K562 (cell line): ENCODE results near the gene YARS1. TPM values are rescaled to one million over a fixed set of nuclear protein-coding genes. Genes with fewer than 3 reads are reported as not detected.

Experiments used
- ATF1 ChIP-seq, 2 experiments: fragments of 450-650 bp in 1 of 2; IDR thresholded peaks; 2 replicates each; pipeline ENCODE4 v1.6.1; 2016; ENCODE audit warnings: missing compliant biosample characterization in 1 of 2, missing genetic modification characterization in 1 of 2
- BRD4 ChIP-seq: fragments of 200-600 bp; sonication (generic); IDR thresholded peaks from 2 replicates; pipeline ENCODE4 v1.6.1; 2017; ENCODE audit warnings: inconsistent platforms
- HDAC1 ChIP-seq, 2 experiments: fragments of 450-650 bp; IDR thresholded peaks; 2 replicates each; pipeline ENCODE4 v1.6.1; 2016 to 2017; ENCODE audit warnings: inconsistent platforms in 1 of 2, mild to moderate bottlenecking in 1 of 2, moderate library complexity in 1 of 2
- HMGN3 ChIP-seq: IDR thresholded peaks from 2 replicates; pipeline ENCODE4 v1.6.1; 2011; ENCODE audit warnings: borderline replicate concordance, low read depth, mild to moderate bottlenecking, mixed read lengths, low read length; ENCODE audit not compliant: insufficient read length; ENCODE audit errors: extremely low read depth
- MIER1 ChIP-seq: fragments of 450-650 bp; IDR thresholded peaks from 2 replicates; pipeline ENCODE4 v1.6.1; 2016; ENCODE audit warnings: antibody characterized with exemption, mild to moderate bottlenecking, low read depth
- MYNN ChIP-seq, 2 experiments: sonication (generic); formaldehyde crosslinking in 1 of 2; IDR thresholded peaks; 2 replicates each; pipeline versions ENCODE4 v1.5.0 to v1.6.1; 2016 to 2020; ENCODE audit warnings: antibody characterized with exemption in 1 of 2, missing genetic modification reagents in 1 of 2
- PRMT5 ChIP-seq: sonication (generic); formaldehyde crosslinking; IDR thresholded peaks from 2 replicates; pipeline ENCODE4 v1.5.0; 2020; ENCODE audit warnings: missing genetic modification reagents
- RBM25 ChIP-seq: fragments of 200-400 bp; formaldehyde crosslinking; IDR thresholded peaks from 2 replicates; pipeline ENCODE4 v1.6.1; 2018; ENCODE audit warnings: low read length, low read depth, moderate library complexity; ENCODE audit not compliant: severe bottlenecking
- TFAM ChIP-seq: fragments of 250-450 bp; sonication (Bioruptor Pico); conservative IDR thresholded peaks from 2 replicates; pipeline ENCODE4 v1.5.0; 2021; ENCODE audit warnings: mild to moderate bottlenecking, moderate library complexity
- ZKSCAN8 ChIP-seq: fragments of 200-800 bp; sonication (Bioruptor generic); IDR thresholded peaks from 2 replicates; pipeline ENCODE4 v1.6.1; 2016; ENCODE audit warnings: missing genetic modification characterization, missing compliant biosample characterization
- ZNF12 ChIP-seq: sonication (generic); formaldehyde crosslinking; IDR thresholded peaks from 2 replicates; pipeline ENCODE4 v1.4.0; 2020; ENCODE audit warnings: mild to moderate bottlenecking, missing genetic modification reagents
- ZNF146 ChIP-seq: IDR thresholded peaks from one replicate; pipeline ENCODE4 v1.6.1; 2018; ENCODE audit warnings: missing compliant biosample characterization; ENCODE audit not compliant: unreplicated experiment
- polyA plus RNA-seq, 8 experiments: library from polyadenylated mRNA; depleted of rRNA in 4 of 8; stranded (reverse) in 5 of 8; unstranded in 3 of 8; fragments of >200 nt; fragmentation: Nextera tagmentation in 2 of 8; fragmentation: Illumina TruSeq in 1 of 8; extraction: Ambion mirVana in 2 of 8; extraction: Trizol in 1 of 8; gene quantifications; 2 replicates each; pipeline versions ENCODE4 v1.2.1 to v1.2.3, GENCODE V29; 2011 to 2014; ENCODE audit warnings: inconsistent platforms in 1 of 8, missing spikeins in 1 of 8
- total RNA-seq, 7 experiments: library from RNA; depleted of rRNA in 6 of 7; stranded (reverse); fragments of >200 nt in 6 of 7; fragmentation: Illumina TruSeq in 2 of 7; extraction: Trizol in 2 of 7; gene quantifications; 2 replicates each; pipeline versions ENCODE4 v1.2.1 to v1.2.3, GENCODE V29; 2011 to 2021; ENCODE audit warnings: low replicate concordance in 1 of 7
- TF ChIP-seq, protein P1 (sequence below): fragments of 450-650 bp; conservative IDR thresholded peaks from 2 replicates; pipeline ENCODE4 v1.6.1; 2016; ENCODE audit warnings: missing genetic modification characterization, low read depth, mild to moderate bottlenecking, missing compliant biosample characterization, moderate library complexity
- TF ChIP-seq, protein P2 (sequence below): sonication (generic); formaldehyde crosslinking; IDR thresholded peaks from 2 replicates; pipeline ENCODE4 v1.8.0; 2023; ENCODE audit warnings: mild to moderate bottlenecking, missing genetic modification reagents
- TF ChIP-seq, protein P3 (sequence below): fragments of 450-650 bp; formaldehyde crosslinking; IDR thresholded peaks from 2 replicates; pipeline ENCODE4 v1.4.0; 2022; ENCODE audit warnings: missing genetic modification characterization
- TF ChIP-seq, protein P4 (sequence below): fragments of 450-650 bp; IDR thresholded peaks from 2 replicates; pipeline ENCODE4 v1.7.0; 2016; ENCODE audit warnings: borderline replicate concordance

Gene YARS1
- total and polyA plus RNA-seq, 9 of the 15 experiments (the other 6 are each of a cell fraction or from before 2014, with no cell fraction given) = 66.2 to 336 (median 201) TPM

DNA sequence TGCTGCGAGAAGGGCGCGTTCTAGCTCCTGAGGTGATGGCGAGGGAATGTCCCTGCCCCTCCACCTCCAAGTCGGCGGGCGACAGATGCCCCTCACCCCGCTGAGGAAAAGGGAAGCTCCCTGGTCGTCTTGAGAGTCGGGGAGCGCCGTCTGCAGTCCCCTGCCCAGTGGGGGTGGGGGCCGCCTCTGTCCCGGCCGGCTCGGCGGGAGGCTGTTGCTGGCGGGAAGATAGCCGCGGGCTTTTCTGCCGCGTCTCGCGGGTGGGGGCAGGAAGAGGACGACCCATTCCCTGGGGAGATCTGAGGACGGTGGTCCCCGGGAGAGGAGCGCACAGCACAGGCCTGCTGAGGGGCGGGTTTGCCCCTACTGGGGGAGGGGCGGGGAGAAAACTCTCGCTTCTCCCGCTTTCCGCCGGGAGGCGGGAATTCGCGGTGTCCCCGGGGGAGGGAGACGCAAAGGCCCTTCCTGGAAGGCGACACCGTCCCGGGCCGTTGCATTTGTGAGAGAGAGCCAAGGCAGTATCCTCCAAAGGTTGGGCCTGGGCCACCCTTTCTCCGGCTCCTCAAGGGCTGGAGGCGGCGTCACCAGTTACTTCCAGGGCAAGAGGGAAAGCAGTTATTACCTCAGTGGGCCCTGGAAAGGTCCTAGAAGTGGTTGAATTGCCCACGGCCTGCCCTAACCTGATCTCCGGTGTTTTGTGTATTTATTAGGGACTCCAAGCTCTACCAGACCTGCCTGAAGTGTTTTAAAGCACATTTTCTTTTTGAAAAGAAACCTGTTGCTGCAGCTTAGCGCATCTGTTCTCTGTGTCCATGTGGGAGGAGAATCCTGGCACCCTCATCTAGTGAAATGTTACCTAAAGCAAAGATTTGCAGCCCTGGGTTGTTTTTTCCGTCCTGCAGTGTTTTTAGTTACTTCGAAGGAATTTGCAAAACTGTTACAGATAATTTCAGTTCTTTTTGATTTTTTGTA is 943 bp upstream of the YARS1 start (continued):
- TF ChIP-seq ZNF146 (CRISPR knock-in tag) = no peak
- no peak for TF ChIP-seq ATF1 (CRISPR knock-in tag; IDR thresholded peaks at IDR 0.05)
- peak; percentile 10; the same call in 1 of the 2 replicates for TF ChIP-seq ATF1 (tag; IDR thresholded peaks at IDR 0.05)
- TF ChIP-seq MIER1 = no peak
- TF ChIP-seq, protein P1, sequence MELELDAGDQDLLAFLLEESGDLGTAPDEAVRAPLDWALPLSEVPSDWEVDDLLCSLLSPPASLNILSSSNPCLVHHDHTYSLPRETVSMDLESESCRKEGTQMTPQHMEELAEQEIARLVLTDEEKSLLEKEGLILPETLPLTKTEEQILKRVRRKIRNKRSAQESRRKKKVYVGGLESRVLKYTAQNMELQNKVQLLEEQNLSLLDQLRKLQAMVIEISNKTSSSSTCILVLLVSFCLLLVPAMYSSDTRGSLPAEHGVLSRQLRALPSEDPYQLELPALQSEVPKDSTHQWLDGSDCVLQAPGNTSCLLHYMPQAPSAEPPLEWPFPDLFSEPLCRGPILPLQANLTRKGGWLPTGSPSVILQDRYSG = no peak
- TF ChIP-seq ZNF12 = peak; percentile 78; the same call in 1 of the 2 replicates
- TF ChIP-seq, protein P2, sequence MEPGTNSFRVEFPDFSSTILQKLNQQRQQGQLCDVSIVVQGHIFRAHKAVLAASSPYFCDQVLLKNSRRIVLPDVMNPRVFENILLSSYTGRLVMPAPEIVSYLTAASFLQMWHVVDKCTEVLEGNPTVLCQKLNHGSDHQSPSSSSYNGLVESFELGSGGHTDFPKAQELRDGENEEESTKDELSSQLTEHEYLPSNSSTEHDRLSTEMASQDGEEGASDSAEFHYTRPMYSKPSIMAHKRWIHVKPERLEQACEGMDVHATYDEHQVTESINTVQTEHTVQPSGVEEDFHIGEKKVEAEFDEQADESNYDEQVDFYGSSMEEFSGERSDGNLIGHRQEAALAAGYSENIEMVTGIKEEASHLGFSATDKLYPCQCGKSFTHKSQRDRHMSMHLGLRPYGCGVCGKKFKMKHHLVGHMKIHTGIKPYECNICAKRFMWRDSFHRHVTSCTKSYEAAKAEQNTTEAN (CRISPR knock-in tag) = peak; percentile 90; the same call in 1 of the 2 replicates
- TF ChIP-seq RBM25 = no peak
- TF ChIP-seq, protein P3, sequence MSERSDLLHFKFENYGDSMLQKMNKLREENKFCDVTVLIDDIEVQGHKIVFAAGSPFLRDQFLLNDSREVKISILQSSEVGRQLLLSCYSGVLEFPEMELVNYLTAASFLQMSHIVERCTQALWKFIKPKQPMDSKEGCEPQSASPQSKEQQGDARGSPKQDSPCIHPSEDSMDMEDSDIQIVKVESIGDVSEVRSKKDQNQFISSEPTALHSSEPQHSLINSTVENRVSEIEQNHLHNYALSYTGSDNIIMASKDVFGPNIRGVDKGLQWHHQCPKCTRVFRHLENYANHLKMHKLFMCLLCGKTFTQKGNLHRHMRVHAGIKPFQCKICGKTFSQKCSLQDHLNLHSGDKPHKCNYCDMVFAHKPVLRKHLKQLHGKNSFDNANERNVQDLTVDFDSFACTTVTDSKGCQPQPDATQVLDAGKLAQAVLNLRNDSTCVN (CRISPR knock-in tag) = no peak
- TF ChIP-seq PRMT5 (CRISPR knock-in tag) = no peak
- peak in 1 of 2 experiments; percentile 73; a peak in 1 of 4 replicates for TF ChIP-seq HDAC1 (IDR thresholded peaks at IDR 0.05)
- no peak for TF ChIP-seq BRD4
- TF ChIP-seq ZKSCAN8 (CRISPR knock-in tag) = no peak
- TF ChIP-seq, protein P4, sequence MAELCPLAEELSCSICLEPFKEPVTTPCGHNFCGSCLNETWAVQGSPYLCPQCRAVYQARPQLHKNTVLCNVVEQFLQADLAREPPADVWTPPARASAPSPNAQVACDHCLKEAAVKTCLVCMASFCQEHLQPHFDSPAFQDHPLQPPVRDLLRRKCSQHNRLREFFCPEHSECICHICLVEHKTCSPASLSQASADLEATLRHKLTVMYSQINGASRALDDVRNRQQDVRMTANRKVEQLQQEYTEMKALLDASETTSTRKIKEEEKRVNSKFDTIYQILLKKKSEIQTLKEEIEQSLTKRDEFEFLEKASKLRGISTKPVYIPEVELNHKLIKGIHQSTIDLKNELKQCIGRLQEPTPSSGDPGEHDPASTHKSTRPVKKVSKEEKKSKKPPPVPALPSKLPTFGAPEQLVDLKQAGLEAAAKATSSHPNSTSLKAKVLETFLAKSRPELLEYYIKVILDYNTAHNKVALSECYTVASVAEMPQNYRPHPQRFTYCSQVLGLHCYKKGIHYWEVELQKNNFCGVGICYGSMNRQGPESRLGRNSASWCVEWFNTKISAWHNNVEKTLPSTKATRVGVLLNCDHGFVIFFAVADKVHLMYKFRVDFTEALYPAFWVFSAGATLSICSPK = no peak
- TF ChIP-seq HMGN3 = no peak
- no peak for TF ChIP-seq TFAM
- TF ChIP-seq MYNN (IDR thresholded peaks at IDR 0.05) = no peak; the same call in none of the 2 replicates
- TF ChIP-seq MYNN (CRISPR knock-in tag; IDR thresholded peaks at IDR 0.05) = no peak
